Omental fat pad (tissue), 4 donors: ENCODE measurements around the gene ARHGAP42. TPM values are rescaled to one million over a fixed set of nuclear protein-coding genes. Genes with fewer than 3 reads are reported as not detected.

Experiments
- ATAC-seq: fragments of 150-250 bp; one replicate; pipeline ENCODE4 v1.9.1; 2016; ENCODE audit warnings: mild to moderate bottlenecking, moderate library complexity; ENCODE audit not compliant: low FRiP score
- DNase-seq: peaks from one replicate; pipeline ENCODE4 v3.0.0-alpha.2; 2019; ENCODE audit warnings: low spot score
- total RNA-seq, 4 donors: library from RNA; depleted of rRNA; stranded (reverse); fragments of >200 nt; gene quantifications; one replicate each; pipeline ENCODE4 v1.1.0, GENCODE V29; 2016
- TF ChIP-seq, protein P1 (sequence below), 3 donors: fragments of 450-650 bp; IDR thresholded peaks; one replicate each; pipeline ENCODE4 v1.5.1; 2016 to 2017; ENCODE audit warnings: antibody characterized with exemption in 3 of 3, mild to moderate bottlenecking in 3 of 3, moderate library complexity in 2 of 3

The ARHGAP42 gene
- total RNA-seq, 4 donors from 2014 or later: 9.6 to 47.4 (median 15.7) TPM

DNA sequence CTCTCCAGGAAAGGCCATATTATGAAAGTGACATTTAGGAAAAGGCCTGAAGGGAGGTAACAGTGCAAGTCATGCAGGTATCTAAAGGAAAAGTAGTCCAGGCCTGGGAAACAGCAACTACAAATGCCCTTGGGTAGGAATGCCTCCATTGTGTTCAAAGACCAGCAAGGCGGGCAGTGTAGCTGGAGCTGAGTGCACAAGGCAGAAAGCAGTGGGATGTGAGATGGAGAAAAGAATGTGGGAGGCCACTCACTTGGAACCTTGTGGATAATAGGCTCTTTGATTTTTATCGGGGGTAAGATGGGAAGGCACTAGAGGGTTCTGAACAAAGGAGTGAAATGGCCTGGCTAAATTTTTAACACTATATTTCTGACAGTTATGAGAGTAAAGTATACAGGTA, 253.9 kb downstream of the ARHGAP42 start:
- no peak for ATAC-seq
- DNase-seq: no peak

DNA sequence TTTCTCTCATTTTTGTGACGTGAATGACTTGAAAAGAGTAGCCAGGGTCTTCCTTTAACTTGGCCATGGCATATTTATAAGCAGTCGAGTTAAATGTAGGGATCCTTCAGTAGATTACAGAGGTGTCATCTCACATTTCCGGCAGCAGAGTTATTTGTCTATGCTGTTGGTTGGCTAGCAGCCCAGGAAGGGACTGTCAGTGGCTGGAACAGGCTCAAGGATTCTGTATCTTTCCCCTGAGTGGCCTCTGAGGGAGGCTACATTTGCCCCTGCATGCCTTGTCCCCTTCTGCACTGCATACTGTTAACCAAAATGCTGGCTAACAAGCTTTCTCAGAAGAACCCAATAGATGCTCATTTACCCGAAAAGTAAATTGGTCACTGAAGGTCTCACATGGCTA, 254.9 kb downstream of the ARHGAP42 start:
- no peak for DNase-seq
- no peak for ATAC-seq
- TF ChIP-seq, protein P1, sequence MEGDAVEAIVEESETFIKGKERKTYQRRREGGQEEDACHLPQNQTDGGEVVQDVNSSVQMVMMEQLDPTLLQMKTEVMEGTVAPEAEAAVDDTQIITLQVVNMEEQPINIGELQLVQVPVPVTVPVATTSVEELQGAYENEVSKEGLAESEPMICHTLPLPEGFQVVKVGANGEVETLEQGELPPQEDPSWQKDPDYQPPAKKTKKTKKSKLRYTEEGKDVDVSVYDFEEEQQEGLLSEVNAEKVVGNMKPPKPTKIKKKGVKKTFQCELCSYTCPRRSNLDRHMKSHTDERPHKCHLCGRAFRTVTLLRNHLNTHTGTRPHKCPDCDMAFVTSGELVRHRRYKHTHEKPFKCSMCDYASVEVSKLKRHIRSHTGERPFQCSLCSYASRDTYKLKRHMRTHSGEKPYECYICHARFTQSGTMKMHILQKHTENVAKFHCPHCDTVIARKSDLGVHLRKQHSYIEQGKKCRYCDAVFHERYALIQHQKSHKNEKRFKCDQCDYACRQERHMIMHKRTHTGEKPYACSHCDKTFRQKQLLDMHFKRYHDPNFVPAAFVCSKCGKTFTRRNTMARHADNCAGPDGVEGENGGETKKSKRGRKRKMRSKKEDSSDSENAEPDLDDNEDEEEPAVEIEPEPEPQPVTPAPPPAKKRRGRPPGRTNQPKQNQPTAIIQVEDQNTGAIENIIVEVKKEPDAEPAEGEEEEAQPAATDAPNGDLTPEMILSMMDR (IDR thresholded peaks at IDR 0.05): no peak

More for the DNA sequence above, 253.9 kb downstream of the ARHGAP42 start:
- TF ChIP-seq, protein P1 (IDR thresholded peaks at IDR 0.05): no peak

DNA sequence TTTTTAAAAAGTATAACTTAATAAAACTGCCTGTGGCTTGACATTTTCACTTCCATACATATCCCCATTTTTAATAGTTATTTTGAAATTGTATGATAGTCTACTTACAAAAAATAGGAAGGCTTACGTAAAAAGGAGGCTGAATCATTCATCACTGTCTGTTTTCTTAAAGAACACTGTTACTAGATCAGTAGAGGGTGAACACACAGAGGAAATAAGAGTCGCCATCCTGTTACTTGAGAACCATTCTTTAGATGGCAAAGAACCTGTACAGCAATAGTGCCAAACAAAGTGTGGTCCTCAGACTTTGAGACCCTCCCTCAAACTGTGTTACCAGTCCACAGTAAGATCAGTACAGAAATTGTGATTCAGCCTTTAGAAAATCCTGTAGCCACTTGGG, 261.8 kb downstream of the ARHGAP42 start:
- no peak for ATAC-seq
- DNase-seq: no peak
- TF ChIP-seq, protein P1 (IDR thresholded peaks at IDR 0.05): no peak

DNA sequence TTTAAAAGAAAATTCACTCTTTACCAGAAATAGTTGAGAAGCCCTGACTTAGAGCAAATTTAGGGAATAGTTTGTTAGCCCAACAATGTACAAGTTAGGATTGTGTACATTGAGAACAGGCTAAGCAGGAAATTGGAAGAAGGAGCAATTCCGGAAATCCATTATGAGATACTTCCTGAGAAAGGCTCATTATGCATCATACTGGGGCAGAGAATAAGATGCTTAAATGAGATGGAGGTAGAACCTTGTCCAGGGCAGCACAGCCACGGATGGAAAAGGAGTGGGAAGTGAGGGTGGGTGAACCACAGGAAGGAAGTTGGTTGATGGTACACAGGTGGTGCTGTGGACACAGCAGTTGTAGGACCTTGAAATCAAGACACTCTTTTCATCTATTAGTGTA, 262.4 kb downstream of the ARHGAP42 start:
- ATAC-seq: no peak
- TF ChIP-seq, protein P1 (IDR thresholded peaks at IDR 0.05): no peak

DNA sequence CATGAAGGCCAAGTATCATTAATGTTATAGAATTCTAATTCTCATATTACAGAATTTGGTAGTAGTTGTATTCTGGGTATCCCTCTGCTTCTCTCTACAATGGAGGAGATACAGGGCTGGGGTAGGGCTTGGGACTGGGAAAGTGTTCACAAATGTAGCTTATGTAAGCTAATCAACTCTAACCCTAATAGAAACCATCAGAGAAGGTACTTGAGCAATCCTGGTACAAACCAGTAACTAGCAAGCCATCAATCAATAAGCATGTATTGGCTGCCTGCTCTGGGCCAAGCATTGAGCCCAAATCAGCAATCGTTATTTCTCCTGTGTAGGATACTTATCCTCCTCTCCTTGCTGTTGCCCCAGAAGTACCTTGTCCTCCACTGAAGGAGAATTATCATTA, 268.2 kb downstream of the ARHGAP42 start:
- no peak for DNase-seq
- TF ChIP-seq, protein P1 (IDR thresholded peaks at IDR 0.05): no peak

More for the DNA sequence above, 262.4 kb downstream of the ARHGAP42 start:
- no peak for DNase-seq

DNA sequence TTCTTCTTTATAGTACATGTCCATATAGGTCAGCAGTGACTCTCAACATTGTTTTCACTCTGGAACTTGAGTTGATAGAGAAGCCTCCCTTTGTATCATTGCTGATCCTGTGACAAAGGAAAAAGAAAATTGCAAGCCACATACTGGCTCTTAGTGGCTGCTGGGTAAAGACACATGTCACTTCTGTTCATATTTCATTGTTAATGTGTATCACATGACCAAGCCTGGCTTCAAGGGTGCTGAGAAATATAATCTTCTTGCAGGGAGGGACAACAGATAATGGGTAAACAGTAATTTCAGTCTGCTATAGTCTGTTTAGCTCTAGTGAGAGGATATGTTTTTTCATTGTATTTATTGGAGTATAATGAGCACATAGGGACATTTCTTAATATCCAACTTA, 269.3 kb downstream of the ARHGAP42 start:
- no peak for ATAC-seq
- DNase-seq: no peak
- TF ChIP-seq, protein P1 (IDR thresholded peaks at IDR 0.05): no peak

More for the DNA sequence above, 268.2 kb downstream of the ARHGAP42 start:
- no peak for ATAC-seq

DNA sequence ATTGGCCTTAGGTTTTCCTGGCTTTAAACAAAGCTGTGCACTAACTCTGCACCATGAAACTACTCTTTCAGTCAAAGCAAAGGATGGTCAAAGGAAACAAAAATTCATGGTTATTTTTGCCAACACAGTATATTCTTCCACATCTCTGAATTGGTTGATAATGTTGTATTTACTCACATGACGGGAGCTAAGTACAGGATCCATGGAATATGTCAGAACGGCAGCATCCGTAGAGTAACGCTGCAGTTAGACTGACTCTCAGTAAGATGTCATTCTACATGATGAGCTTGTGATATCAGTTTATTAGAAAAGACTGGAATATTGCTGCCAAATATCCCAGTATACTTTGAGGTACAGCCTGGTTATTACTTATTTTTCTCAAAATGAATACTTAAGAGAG, 270.4 kb downstream of the ARHGAP42 start:
- DNase-seq (no peak), ATAC-seq (no peak)
- TF ChIP-seq, protein P1 (IDR thresholded peaks at IDR 0.05): no peak
